KBM-7 (cell line): ENCODE results near the gene GOLGA5.
"Not testable (repeated sequence)": the region's sequence is repeated elsewhere in the genome, so short reads cannot be mapped to it uniquely, and the experiment has no call there.

ENCODE experiments used
- DNase-seq: peaks from one replicate; pipeline ENCODE4 v3.0.0-alpha.2; 2015
- in situ Hi-C: fragments of 300-500 bp; cut with MboI; formaldehyde crosslinking; loops from 2 replicates; pipeline ENCODE4 v1.14.3; 2020; ENCODE audit warnings: low sequenced_read_pairs, low pct_unique_long_range_greater_than_20kb, mixed read lengths

The GOLGA5 gene

GRCh38 chr14:92813201-92813600 lies 19.1 kb downstream of the GOLGA5 start:
- DNase-seq, result no peak
- in situ Hi-C loops, result no loop called here

- in situ Hi-C loops, result no loop called here
- no peak for DNase-seq
Observed at GRCh38 chr14:92819011-92819597, 25.0 kb downstream of the GOLGA5 start.

DNA sequence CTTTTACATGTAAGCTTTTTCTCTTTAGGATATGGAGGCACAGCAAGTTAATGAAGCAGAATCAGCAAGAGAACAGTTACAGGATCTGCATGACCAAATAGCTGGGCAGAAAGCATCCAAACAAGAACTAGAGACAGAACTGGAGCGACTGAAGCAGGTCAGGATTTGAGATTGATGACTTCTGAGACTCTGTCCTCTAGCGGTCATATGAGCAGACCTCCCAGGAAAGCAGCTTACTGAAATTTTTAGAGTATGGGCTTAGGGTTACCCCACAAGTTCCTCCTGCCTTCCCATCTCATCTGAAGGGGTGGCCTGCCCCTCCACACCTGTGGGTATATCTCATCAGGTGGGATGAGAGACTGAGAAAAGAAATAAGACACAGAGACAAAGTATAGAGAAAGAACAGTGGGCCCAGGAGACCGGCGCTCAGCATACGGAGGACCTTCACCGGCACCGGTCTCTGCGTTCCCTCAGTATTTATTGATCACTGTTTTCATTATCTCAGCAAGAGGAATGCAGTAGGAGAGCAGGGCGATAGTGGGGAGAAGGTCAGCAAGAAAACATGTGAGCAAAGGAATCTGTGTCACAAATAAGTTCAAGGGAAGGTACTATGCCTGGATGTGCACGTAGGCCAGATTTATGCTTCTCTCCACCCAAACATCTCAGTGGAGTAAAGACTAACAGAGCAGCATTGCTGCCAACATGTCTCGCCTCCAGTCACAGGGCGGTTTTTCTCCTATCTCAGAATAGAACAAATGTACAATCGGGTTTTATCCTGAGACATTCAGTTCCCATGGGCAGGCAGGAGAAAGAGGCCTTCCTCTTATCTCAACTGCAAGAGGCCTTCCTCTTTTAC lies 25.8 kb downstream of the GOLGA5 start:
- in situ Hi-C loops, DNase-seq: not testable (repeated sequence)

- in situ Hi-C loops, DNase-seq: not testable (repeated sequence)
Observed at GRCh38 chr14:92820536-92820840, 26.4 kb downstream of the GOLGA5 start.

DNA sequence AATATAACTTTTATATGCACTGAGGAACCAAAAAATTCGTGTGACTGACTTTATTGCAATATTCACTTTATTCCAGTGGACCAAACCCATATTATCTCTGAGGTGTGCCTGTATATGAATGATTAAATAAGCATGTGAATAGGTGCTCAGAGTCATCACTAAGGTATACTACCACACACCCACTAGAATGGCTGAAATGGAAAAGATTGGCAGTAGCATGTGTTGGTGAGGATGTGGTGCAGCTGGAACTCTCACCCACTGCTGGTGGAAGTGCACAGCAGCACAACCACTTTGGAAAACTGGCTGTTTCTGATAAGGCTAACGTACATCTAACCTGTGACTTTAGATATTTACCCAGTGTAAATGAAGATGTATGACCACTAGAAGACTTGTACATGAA lies 36.8 kb downstream of the GOLGA5 start:
- DNase-seq, result no peak
- in situ Hi-C loops, result no loop called here

GRCh38 chr14:92832137-92832700 lies 38.1 kb downstream of the GOLGA5 start:
- in situ Hi-C loops, result no loop called here

DNA sequence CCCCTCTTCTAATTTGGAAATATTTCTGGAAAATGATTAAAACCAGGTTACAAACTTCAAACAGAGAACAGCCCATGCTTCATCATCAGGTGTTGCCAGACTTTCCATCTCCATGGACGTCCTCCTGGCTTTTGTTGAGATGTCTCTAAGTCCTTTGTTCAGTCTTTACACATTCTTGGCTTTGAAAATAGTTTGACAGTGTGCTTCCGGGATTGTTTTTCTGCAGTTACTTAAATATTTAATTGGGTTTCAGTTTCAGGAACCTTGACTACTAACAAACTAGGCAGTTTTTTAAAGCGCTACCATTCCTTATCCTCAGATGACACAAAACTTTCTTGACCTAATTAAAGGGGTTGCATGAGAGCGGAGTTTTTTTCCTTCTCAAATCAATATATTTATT lies 47.8 kb downstream of the GOLGA5 start:
- in situ Hi-C loops, result no loop called here
- no peak for DNase-seq

More at GRCh38 chr14:92832137-92832700, 38.1 kb downstream of the GOLGA5 start:
- peak; percentile 60 for DNase-seq

- in situ Hi-C loops, result no loop called here
- DNase-seq, result no peak
Observed at GRCh38 chr14:92844204-92844603, 50.1 kb downstream of the GOLGA5 start.

GRCh38 chr14:92846162-92846897 lies 52.2 kb downstream of the GOLGA5 start:
- in situ Hi-C loops, result no loop called here
- peak; percentile 65 for DNase-seq

GRCh38 chr14:92847278-92847677 lies 53.2 kb downstream of the GOLGA5 start:
- in situ Hi-C loops, result no loop called here
- DNase-seq, result peak; percentile 61

DNA sequence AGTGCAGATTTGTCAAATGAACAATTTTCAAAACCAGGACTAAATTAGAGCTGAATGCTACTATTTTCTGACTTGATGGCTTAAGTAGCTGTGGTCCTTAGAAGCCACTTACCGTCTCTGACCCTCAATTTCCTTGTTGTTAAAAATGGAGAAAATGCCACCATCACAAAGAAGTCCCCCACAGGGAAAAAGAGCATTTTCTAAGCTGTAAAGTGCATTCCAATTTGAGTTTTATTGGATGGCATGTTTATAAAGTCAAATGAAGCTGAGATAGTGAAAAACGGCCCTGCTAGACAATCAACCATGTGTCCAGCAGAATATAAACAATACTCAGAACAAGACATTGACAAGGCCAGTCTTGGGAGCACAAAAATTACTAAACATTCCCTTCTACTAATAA lies 53.6 kb downstream of the GOLGA5 start:
- in situ Hi-C loops, result no loop called here
- DNase-seq, result no peak

DNA sequence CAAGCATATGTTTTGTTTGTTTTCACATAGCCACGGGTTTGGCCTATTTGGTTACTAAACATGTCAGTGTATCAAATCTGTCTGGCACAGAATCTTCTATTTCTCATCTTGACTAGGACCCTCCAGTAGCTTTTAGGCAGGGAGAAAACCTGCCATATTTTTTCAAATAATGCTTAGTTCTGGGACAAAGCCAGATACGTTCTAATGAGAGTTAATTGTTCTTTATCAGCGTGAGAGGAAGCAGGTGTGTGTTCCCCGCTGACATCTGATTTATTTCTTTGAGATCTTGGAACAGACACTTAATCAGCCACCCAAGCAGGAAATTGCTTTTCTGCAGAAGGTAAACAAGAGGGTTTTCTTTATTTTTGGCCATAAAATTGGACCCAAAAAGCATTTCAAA lies 54.8 kb downstream of the GOLGA5 start:
- in situ Hi-C loops, result no loop called here
- DNase-seq, result peak; percentile 65

- no peak for DNase-seq
- in situ Hi-C loops, result no loop called here
Observed at GRCh38 chr14:92850492-92850891, 56.4 kb downstream of the GOLGA5 start.

DNA sequence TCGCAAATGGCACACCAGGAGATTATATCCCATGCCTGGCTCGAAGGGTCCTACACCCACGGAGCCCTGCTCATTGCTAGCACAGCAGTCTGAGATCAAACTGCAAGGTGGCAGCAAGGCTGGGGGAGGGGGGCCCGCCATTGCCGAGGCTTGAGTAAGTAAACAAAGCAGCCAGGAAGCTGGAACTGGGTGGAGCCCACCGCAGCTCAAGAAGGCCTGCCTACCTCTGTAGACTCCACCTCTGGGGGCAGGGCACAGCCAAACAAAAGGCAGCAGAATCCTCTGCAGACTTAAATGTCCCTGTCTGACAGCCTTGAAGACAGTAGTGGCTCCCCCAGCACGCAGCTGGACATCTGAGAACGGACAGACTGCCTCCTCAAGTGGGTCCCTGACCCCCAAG lies 59.0 kb downstream of the GOLGA5 start:
- in situ Hi-C loops, DNase-seq: not testable (repeated sequence)

- DNase-seq, result no peak
- in situ Hi-C loops, result no loop called here
Observed at GRCh38 chr14:92860049-92860840, 66.1 kb downstream of the GOLGA5 start.

GRCh38 chr14:92861856-92862745 lies 68.0 kb downstream of the GOLGA5 start:
- no peak for DNase-seq
- in situ Hi-C loops, result no loop called here

GRCh38 chr14:92863286-92864080 lies 69.4 kb downstream of the GOLGA5 start:
- no peak for DNase-seq

More at GRCh38 chr14:92863286-92864080, 69.4 kb downstream of the GOLGA5 start:
- in situ Hi-C loops, result no loop called here
